KMS-11 (cell line): ENCODE results near the gene AGRP.
A peak's percentile ranks its signal among the peaks of the same experiment; 100 is the strongest.

Experiments used
- H2AFZ ChIP-seq: fragments of 200-600 bp; sonication (generic); 2 replicates; pipeline ENCODE4 v1.6.1; 2016; ENCODE audit warnings: antibody characterized with exemption, mixed run types, low read depth
- H3K27ac ChIP-seq: fragments of 200-600 bp; sonication (generic); 2 replicates; pipeline ENCODE4 v1.6.1; 2016; ENCODE audit warnings: mild to moderate bottlenecking, mixed run types
- H3K27me3 ChIP-seq: fragments of 200-600 bp; sonication (generic); 2 replicates; pipeline ENCODE4 v1.6.1; 2017; ENCODE audit warnings: mild to moderate bottlenecking, low read depth, mixed run types, moderate library complexity; ENCODE audit not compliant: insufficient read depth
- H3K36me3 ChIP-seq: fragments of 200-600 bp; sonication (generic); 2 replicates; pipeline ENCODE4 v1.6.1; 2017; ENCODE audit warnings: mild to moderate bottlenecking, mixed run types; ENCODE audit not compliant: insufficient read depth
- H3K4me1 ChIP-seq: fragments of 200-600 bp; sonication (generic); 2 replicates; pipeline ENCODE4 v1.6.1; 2016; ENCODE audit warnings: mild to moderate bottlenecking, low read depth, mixed run types; ENCODE audit not compliant: poor library complexity, severe bottlenecking
- H3K4me2 ChIP-seq: fragments of 200-600 bp; sonication (generic); 2 replicates; pipeline ENCODE4 v1.7.0; 2016; ENCODE audit warnings: mild to moderate bottlenecking, mixed run types
- H3K4me3 ChIP-seq: fragments of 200-600 bp; sonication (generic); IDR thresholded peaks from 2 replicates; pipeline ENCODE4 v1.6.1; 2017; ENCODE audit warnings: low read depth, low read length, mixed read lengths; ENCODE audit not compliant: insufficient read depth
- H3K79me2 ChIP-seq: fragments of 200-600 bp; sonication (generic); 2 replicates; pipeline ENCODE4 v1.6.1; 2016; ENCODE audit warnings: low read depth, mixed run types; ENCODE audit not compliant: insufficient read depth
- H3K9ac ChIP-seq: fragments of 200-600 bp; sonication (generic); 2 replicates; pipeline ENCODE4 v1.6.1; 2016; ENCODE audit warnings: mild to moderate bottlenecking, mixed run types
- H4K20me1 ChIP-seq: fragments of 200-600 bp; sonication (generic); 2 replicates; pipeline ENCODE4 v1.6.1; 2016; ENCODE audit warnings: mild to moderate bottlenecking, mixed run types; ENCODE audit not compliant: insufficient read depth
- CTCF ChIP-seq: fragments of 200-600 bp; sonication (generic); conservative IDR thresholded peaks from 2 replicates; pipeline ENCODE4 v1.6.1; 2017; ENCODE audit warnings: low read depth, mild to moderate bottlenecking, antibody characterized with exemption, low read length, moderate library complexity, mixed read lengths

Gene AGRP

GRCh38 chr16:67482233-67482924, 968 bp downstream of the AGRP start:
- no peak for TF ChIP-seq CTCF
- Histone ChIP-seq H4K20me1 (no peaks in the 10 kb centered on the region), H3K27me3 (no peaks in the 10 kb centered on the region), H2AFZ (peak overlapping the region; percentile 70; the same call in 1 of the 2 replicates), H3K36me3 (no peaks in the 10 kb centered on the region), H3K4me1 (peaks cover 14% of the 10 kb centered on the region), H3K79me2 (peaks cover 40% of the 10 kb centered on the region), H3K9ac (no peak overlapping the region), H3K4me2 (peak overlapping the region; percentile 94), H3K4me3 (no peak overlapping the region), H3K27ac (no peak overlapping the region)

GRCh38 chr16:67481561-67482232, 1.6 kb downstream of the AGRP start:
- H3K79me2 ChIP-seq, result peaks cover 44% of the 10 kb centered on the region
- H3K27ac ChIP-seq, result peak overlapping the region; percentile 47
- no peak overlapping the region for H3K4me3 ChIP-seq
- H4K20me1 ChIP-seq, result no peaks in the 10 kb centered on the region
- peak overlapping the region; percentile 65 for H3K9ac ChIP-seq
- peaks cover 14% of the 10 kb centered on the region for H3K4me1 ChIP-seq
- H3K4me2 ChIP-seq, result peak overlapping the region; percentile 94
- H3K27me3 ChIP-seq, result no peaks in the 10 kb centered on the region
- no peaks in the 10 kb centered on the region for H3K36me3 ChIP-seq
- TF ChIP-seq CTCF, result 0 out of 2 replicates have a peak, but pooled peaks have one; percentile 14
- peak overlapping the region; percentile 70; the same call in 1 of the 2 replicates for H2AFZ ChIP-seq

- Histone ChIP-seq H3K79me2 (peaks cover 44% of the 10 kb centered on the region), H3K4me3 (no peak within 1 kb of the TSS), H3K36me3 (no peaks in the 10 kb centered on the region), H3K27ac (peak within 1 kb of the TSS; percentile 47), H3K4me1 (peaks cover 14% of the 10 kb centered on the region), H4K20me1 (no peaks in the 10 kb centered on the region), H3K9ac (peak within 1 kb of the TSS; percentile 65), H3K27me3 (no peaks in the 10 kb centered on the region), H3K4me2 (peak within 1 kb of the TSS; percentile 94), H2AFZ (peak within 1 kb of the TSS; percentile 70; the same call in 1 of the 2 replicates)
- TF ChIP-seq CTCF, result peak; percentile 72
Measured at GRCh38 chr16:67480833-67481560, 2.4 kb downstream of the AGRP start, which contains the start of gene ATP6V0D1. TSS of gene ATP6V0D1 (minus strand) at chr16:67481157. CDS start at chr16:67481086, 71 bp downstream.

GRCh38 chr16:67477960-67478554, 5.3 kb downstream of the AGRP start:
- peaks cover 62% of the 10 kb centered on the region for H3K79me2 ChIP-seq
- H3K36me3 ChIP-seq, result no peaks in the 10 kb centered on the region
- H4K20me1 ChIP-seq, result no peaks in the 10 kb centered on the region
- no peak overlapping the region for H3K9ac ChIP-seq
- no peak for TF ChIP-seq CTCF
- no peak overlapping the region for H3K27ac ChIP-seq
- H3K4me2 ChIP-seq, result no peak overlapping the region
- H3K4me1 ChIP-seq, result peaks cover 22% of the 10 kb centered on the region
- H3K27me3 ChIP-seq, result no peaks in the 10 kb centered on the region
- no peak overlapping the region for H3K4me3 ChIP-seq
- no peak overlapping the region for H2AFZ ChIP-seq
